ENCODE data around the gene RNF128. TPM values are rescaled to one million over a fixed set of nuclear protein-coding genes. Genes with fewer than 3 reads are reported as not detected.
"Not testable (repeated sequence)": the region's sequence is repeated elsewhere in the genome, so short reads cannot be mapped to it uniquely, and the experiment has no call there.

RNF128 gene
- total RNA-seq, 2 experiments from 2014 or later: not detected

- no peak for ATAC-seq
- POLR2A ChIA-PET: no interaction called here
- peaks cover 8% of the 10 kb centered on the region for H3K27me3 Mint-ChIP-seq
Measured at GRCh38 chrX:106752101-106752678, 25.7 kb downstream of the RNF128 start.

GRCh38 chrX:106769288-106769687 is 42.8 kb downstream of the RNF128 start:
- POLR2A ChIA-PET; H3K4me1 Mint-ChIP-seq; H3K9me3 Mint-ChIP-seq (ENCODE audit: low read depth); H3K36me3 Mint-ChIP-seq (ENCODE audit: low read depth); H3K27me3 Mint-ChIP-seq; DNase-seq; H3K27ac Mint-ChIP-seq; ATAC-seq; H3K4me3 Mint-ChIP-seq; CTCF ChIA-PET; intact Hi-C loops (cut with DNase I, micrococcal nuclease): not testable (repeated sequence)

More at GRCh38 chrX:106752101-106752678, 25.7 kb downstream of the RNF128 start:
- H3K36me3 Mint-ChIP-seq (ENCODE audit: low read depth): no peaks in the 10 kb centered on the region
- no peaks in the 10 kb centered on the region for H3K4me1 Mint-ChIP-seq
- peaks cover 4% of the 10 kb centered on the region for H3K9me3 Mint-ChIP-seq (ENCODE audit: low read depth)
- CTCF ChIA-PET: no interaction called here
- H3K4me3 Mint-ChIP-seq: no peak overlapping the region
- no peak for DNase-seq
- H3K27ac Mint-ChIP-seq: no peak overlapping the region
- intact Hi-C loops (cut with DNase I, micrococcal nuclease): no loop called here

GRCh38 chrX:106774981-106775380 is 48.5 kb downstream of the RNF128 start:
- no peaks in the 10 kb centered on the region for H3K36me3 Mint-ChIP-seq (ENCODE audit: low read depth)
- CTCF ChIA-PET: no interaction called here
- no peak for ATAC-seq
- H3K27ac Mint-ChIP-seq: no peak overlapping the region
- H3K9me3 Mint-ChIP-seq (ENCODE audit: low read depth): no peaks in the 10 kb centered on the region
- no peaks in the 10 kb centered on the region for H3K4me1 Mint-ChIP-seq
- H3K27me3 Mint-ChIP-seq: peaks cover 1% of the 10 kb centered on the region
- intact Hi-C loops (cut with DNase I, micrococcal nuclease): no loop called here
- POLR2A ChIA-PET: no interaction called here
- DNase-seq: no peak
- no peak overlapping the region for H3K4me3 Mint-ChIP-seq

GRCh38 chrX:106780264-106780663 is 53.8 kb downstream of the RNF128 start:
- ChIA-PET POLR2A (no interaction called here), CTCF (no interaction called here)
- no peak for ATAC-seq
- Mint-ChIP-seq H3K27me3 (peaks cover 3% of the 10 kb centered on the region), H3K4me3 (no peak overlapping the region), H3K4me1 (no peaks in the 10 kb centered on the region), H3K36me3 (ENCODE audit: low read depth) (no peaks in the 10 kb centered on the region), H3K27ac (no peak overlapping the region), H3K9me3 (ENCODE audit: low read depth) (no peaks in the 10 kb centered on the region)
- DNase-seq: no peak
- intact Hi-C loops (cut with DNase I, micrococcal nuclease): no loop called here

- CTCF ChIA-PET: no interaction called here
- Mint-ChIP-seq H3K27ac (no peak overlapping the region), H3K4me3 (no peak overlapping the region), H3K4me1 (no peaks in the 10 kb centered on the region), H3K9me3 (ENCODE audit: low read depth) (no peaks in the 10 kb centered on the region), H3K27me3 (peaks cover 5% of the 10 kb centered on the region), H3K36me3 (ENCODE audit: low read depth) (no peaks in the 10 kb centered on the region)
- POLR2A ChIA-PET: no interaction called here
- ATAC-seq (no peak), DNase-seq (no peak)
- intact Hi-C loops (cut with DNase I, micrococcal nuclease): no loop called here
Measured at GRCh38 chrX:106780664-106781377, 54.3 kb downstream of the RNF128 start.

GRCh38 chrX:106783716-106784115 is 57.2 kb downstream of the RNF128 start:
- no peak overlapping the region for H3K4me3 Mint-ChIP-seq
- no peak for ATAC-seq
- H3K9me3 Mint-ChIP-seq (ENCODE audit: low read depth): no peaks in the 10 kb centered on the region
- H3K27me3 Mint-ChIP-seq: peaks cover 5% of the 10 kb centered on the region
- no peaks in the 10 kb centered on the region for H3K4me1 Mint-ChIP-seq
- intact Hi-C loops (cut with DNase I, micrococcal nuclease): no loop called here
- CTCF ChIA-PET: no interaction called here
- H3K36me3 Mint-ChIP-seq (ENCODE audit: low read depth): no peaks in the 10 kb centered on the region
- no peak for DNase-seq
- H3K27ac Mint-ChIP-seq: no peak overlapping the region
- POLR2A ChIA-PET: no interaction called here

- DNase-seq: no peak
- H3K4me1 Mint-ChIP-seq: no peaks in the 10 kb centered on the region
- CTCF ChIA-PET: no interaction called here
- no peak for ATAC-seq
- no peak overlapping the region for H3K4me3 Mint-ChIP-seq
- no peak overlapping the region for H3K27ac Mint-ChIP-seq
- no peaks in the 10 kb centered on the region for H3K9me3 Mint-ChIP-seq (ENCODE audit: low read depth)
- intact Hi-C loops (cut with DNase I, micrococcal nuclease): loop anchor here (1.0 to 2.0 kb wide), 3 partner anchors 310 to 375 kb away; no protein-coding TSS in a partner anchor
- POLR2A ChIA-PET: no interaction called here
- peaks cover 2% of the 10 kb centered on the region for H3K27me3 Mint-ChIP-seq
- no peaks in the 10 kb centered on the region for H3K36me3 Mint-ChIP-seq (ENCODE audit: low read depth)
Measured at GRCh38 chrX:106791495-106791894, 65.0 kb downstream of the RNF128 start.

- CTCF ChIA-PET: no interaction called here
Measured at GRCh38 chrX:106802063-106802387, 75.5 kb downstream of the RNF128 start.

GRCh38 chrX:106802388-106803275 is 76.1 kb downstream of the RNF128 start, which contains the start of gene TBC1D8B:
Gene TBC1D8B, plus strand, starts transcription at chrX:106802673. Its CDS starts 181 bp downstream, at chrX:106802854.
- peak; percentile 27 for DNase-seq
- intact Hi-C loops (cut with DNase I, micrococcal nuclease): no loop called here
- ChIA-PET CTCF (no interaction called here), POLR2A (interaction anchor here (0.6 kb wide), 1 partner anchor 123 kb away, joined by 10 read pairs; no protein-coding TSS in a partner anchor)
- Mint-ChIP-seq H3K36me3 (ENCODE audit: low read depth) (no peaks in the 10 kb centered on the region), H3K4me1 (peaks cover 7% of the 10 kb centered on the region), H3K4me3 (peak within 1 kb of the TSS; percentile 82), H3K27ac (peak within 1 kb of the TSS; percentile 78), H3K27me3 (peaks cover 37% of the 10 kb centered on the region), H3K9me3 (ENCODE audit: low read depth) (no peaks in the 10 kb centered on the region)
- peak; percentile 93 for ATAC-seq

More at GRCh38 chrX:106802063-106802387, 75.5 kb downstream of the RNF128 start:
- no peak for DNase-seq
- ATAC-seq: no peak
- POLR2A ChIA-PET: interaction anchor here (0.6 kb wide), 1 partner anchor 122 kb away, joined by 10 read pairs; no protein-coding TSS in a partner anchor
- intact Hi-C loops (cut with DNase I, micrococcal nuclease): no loop called here
- H3K27ac Mint-ChIP-seq: no peak overlapping the region
- H3K4me3 Mint-ChIP-seq: peak overlapping the region; percentile 82
- no peaks in the 10 kb centered on the region for H3K36me3 Mint-ChIP-seq (ENCODE audit: low read depth)
- H3K9me3 Mint-ChIP-seq (ENCODE audit: low read depth): no peaks in the 10 kb centered on the region
- peaks cover 37% of the 10 kb centered on the region for H3K27me3 Mint-ChIP-seq
- H3K4me1 Mint-ChIP-seq: peaks cover 7% of the 10 kb centered on the region

GRCh38 chrX:106811131-106811910 is 84.8 kb downstream of the RNF128 start:
- ATAC-seq: no peak
- intact Hi-C loops (cut with DNase I, micrococcal nuclease): no loop called here

GRCh38 chrX:106812930-106813329 is 86.4 kb downstream of the RNF128 start:
- H3K36me3 Mint-ChIP-seq (ENCODE audit: low read depth); intact Hi-C loops (cut with DNase I, micrococcal nuclease); H3K27me3 Mint-ChIP-seq; POLR2A ChIA-PET; H3K27ac Mint-ChIP-seq; H3K4me3 Mint-ChIP-seq; H3K4me1 Mint-ChIP-seq; H3K9me3 Mint-ChIP-seq (ENCODE audit: low read depth); DNase-seq; ATAC-seq: not testable (repeated sequence)
- CTCF ChIA-PET: interaction anchor here (0.6 kb wide), 1 partner anchor 1059 kb away, joined by 3 read pairs; no protein-coding TSS in a partner anchor

More at GRCh38 chrX:106811131-106811910, 84.8 kb downstream of the RNF128 start:
- H3K9me3 Mint-ChIP-seq (ENCODE audit: low read depth): no peaks in the 10 kb centered on the region
- POLR2A ChIA-PET: no interaction called here
- no peak overlapping the region for H3K4me3 Mint-ChIP-seq
- no peaks in the 10 kb centered on the region for H3K36me3 Mint-ChIP-seq (ENCODE audit: low read depth)
- H3K4me1 Mint-ChIP-seq: no peaks in the 10 kb centered on the region
- H3K27me3 Mint-ChIP-seq: peaks cover 2% of the 10 kb centered on the region
- no peak overlapping the region for H3K27ac Mint-ChIP-seq
- CTCF ChIA-PET: no interaction called here
- no peak for DNase-seq
